HCT116 (cell line): ENCODE measurements around the gene RPL12. TPM values are rescaled to one million over a fixed set of nuclear protein-coding genes. Genes with fewer than 3 reads are reported as not detected.

Source experiments
- ATAC-seq: fragments of 200-7000 bp; cut with Tn5 transposase; 2 replicates; pipeline ENCODE4 v1.9.1; 2020; ENCODE audit warnings: mild to moderate bottlenecking, moderate library complexity
- BruUV-seq: library from RNA; stranded (reverse); fragments of 400-500 nt; replicated peaks from 2 replicates; lab custom pipeline; 2021; lab: Mats Ljungman, UMichigan
- CTCF ChIA-PET: fragments of 300-600 bp; sonication (Branson Sonifier 250); formaldehyde crosslinking; loops from one replicate; lab custom pipeline; 2021; ENCODE audit warnings: antibody characterized with exemption; lab: Charles Lee
- POLR2A ChIA-PET: fragments of 300-600, 350-600 bp; sonication (Branson Sonifier 250); formaldehyde crosslinking; loops from one replicate; lab custom pipeline; 2021; ENCODE audit warnings: antibody characterized with exemption; lab: Charles Lee
- RAD21 ChIA-PET, 2 experiments: fragments of 300-600 bp; sonication (Branson Sonifier 250); formaldehyde crosslinking; loops; one replicate each; lab custom pipeline; 2023; ENCODE audit warnings: low total read pairs in 2 of 2; ENCODE audit not compliant: uncharacterized antibody in 2 of 2, unreplicated experiment in 2 of 2, low non-redundant PET in 1 of 2; lab: Charles Lee
- DNase-seq: peaks from one replicate; pipeline ENCODE4 v3.0.0-alpha.2; 2010; ENCODE audit warnings: low read depth, low spot score
- H2AFZ ChIP-seq: fragments of 200-600 bp; shearing (Covaris generic), sonication (generic); 2 replicates; pipeline ENCODE4 v1.6.1; 2017; ENCODE audit warnings: low read depth, mixed run types, mixed read lengths, antibody characterized with exemption, low read length; ENCODE audit not compliant: poor library complexity, severe bottlenecking
- H3K27ac ChIP-seq: 2 replicates; pipeline ENCODE4 v1.5.1; 2012; ENCODE audit warnings: low read depth, low read length
- H3K27me3 ChIP-seq: fragments of 200-600 bp; sonication (generic); 2 replicates; pipeline ENCODE4 v1.6.1; 2016; ENCODE audit warnings: mixed run types, low read length, mixed read lengths; ENCODE audit not compliant: insufficient read depth
- H3K36me3 ChIP-seq, 2 experiments: fragments of 200-500 bp in 1 of 2; fragments of 200-600 bp in 1 of 2; sonication (Bioruptor generic) in 1 of 2; sonication (generic) in 1 of 2; 2 replicates each; pipeline versions ENCODE4 v1.5.1 to v1.6.1; 2014 to 2016; ENCODE audit warnings: low read length in 2 of 2, inconsistent platforms in 1 of 2, mixed read lengths in 1 of 2, mixed run types in 1 of 2; ENCODE audit not compliant: insufficient read depth in 2 of 2, control insufficient read depth in 1 of 2
- H3K4me1 ChIP-seq, 2 experiments: fragments of 200-600 bp in 1 of 2; sonication (generic) in 1 of 2; 2 replicates each; pipeline versions ENCODE4 v1.5.1 to v1.6.1; 2012 to 2017; ENCODE audit warnings: low read length in 2 of 2, inconsistent platforms in 1 of 2, mild to moderate bottlenecking in 1 of 2, mixed read lengths in 1 of 2, mixed run types in 1 of 2, moderate library complexity in 1 of 2; ENCODE audit not compliant: insufficient read depth in 2 of 2, control insufficient read depth in 1 of 2
- H3K4me2 ChIP-seq: fragments of 200-600 bp; sonication (generic); 2 replicates; pipeline ENCODE4 v1.6.1; 2017; ENCODE audit warnings: mixed run types, low read length, mixed read lengths
- H3K4me3 ChIP-seq, 2 experiments: fragments of 200-600 bp in 1 of 2; sonication (generic) in 1 of 2; replicated peaks in 1 of 2; 2 replicates each; pipeline ENCODE4 v1.5.1; 2011 to 2016; ENCODE audit warnings: low read length in 2 of 2, control low read depth in 1 of 2, low read depth in 1 of 2, mild to moderate bottlenecking in 1 of 2, mixed read lengths in 1 of 2, mixed run types in 1 of 2
- H3K79me2 ChIP-seq: fragments of 200-600 bp; sonication (generic); 2 replicates; pipeline ENCODE4 v1.6.1; 2017; ENCODE audit warnings: mild to moderate bottlenecking, mixed run types, low read length, moderate library complexity, mixed read lengths; ENCODE audit not compliant: insufficient read depth
- H3K9ac ChIP-seq: fragments of 200-600 bp; sonication (generic); 2 replicates; pipeline ENCODE4 v1.6.1; 2016; ENCODE audit warnings: low read length, mixed read lengths
- H3K9me2 ChIP-seq: fragments of 200-600 bp; sonication (generic), shearing (Covaris generic); 2 replicates; pipeline ENCODE4 v1.6.1; 2017; ENCODE audit warnings: mixed run types, mild to moderate bottlenecking, moderate library complexity; ENCODE audit not compliant: insufficient read depth
- H3K9me3 ChIP-seq, 2 experiments: fragments of 200-500 bp in 1 of 2; fragments of 200-600 bp in 1 of 2; sonication (Bioruptor generic) in 1 of 2; sonication (generic) in 1 of 2; 2 replicates each; pipeline ENCODE4 v1.6.1; 2014 to 2017; ENCODE audit warnings: low read length in 2 of 2, mixed read lengths in 2 of 2, inconsistent platforms in 1 of 2, low read depth in 1 of 2, mild to moderate bottlenecking in 1 of 2, mixed run types in 1 of 2, moderate library complexity in 1 of 2; ENCODE audit not compliant: control insufficient read depth in 1 of 2, insufficient read depth in 1 of 2
- H4K20me1 ChIP-seq: fragments of 200-600 bp; sonication (generic), shearing (Covaris generic); 2 replicates; pipeline ENCODE4 v1.6.1; 2017; ENCODE audit warnings: mixed run types, mild to moderate bottlenecking, moderate library complexity; ENCODE audit not compliant: insufficient read depth
- CBX3 ChIP-seq: IDR thresholded peaks from 2 replicates; pipeline ENCODE4 v1.6.1; 2012; ENCODE audit warnings: low read depth
- EZH2 ChIP-seq: fragments of 200-600 bp; sonication (generic); IDR thresholded peaks from 2 replicates; pipeline ENCODE4 v1.6.1; 2017; ENCODE audit warnings: antibody characterized with exemption, mixed run types
- POLR2AphosphoS5 ChIP-seq: IDR thresholded peaks from 2 replicates; pipeline ENCODE4 v1.6.1; 2011; ENCODE audit warnings: mild to moderate bottlenecking, low read depth, low read length, moderate library complexity
- RAD21 ChIP-seq: IDR thresholded peaks from 2 replicates; pipeline ENCODE4 v1.6.1; 2012; ENCODE audit warnings: low read depth, mild to moderate bottlenecking
- SIN3A ChIP-seq: IDR thresholded peaks from 2 replicates; pipeline ENCODE4 v1.6.1; 2012; ENCODE audit warnings: low read depth
- ZFX ChIP-seq: fragments of 450-650 bp; IDR thresholded peaks from 2 replicates; pipeline ENCODE4 v1.6.1; 2017
- intact Hi-C: fragments of 100-400 bp; cut with micrococcal nuclease; formaldehyde crosslinking; loops from 2 replicates; pipeline ENCODE4 v1.10.0; 2022
- total RNA-seq: library from RNA; stranded (reverse); gene quantifications from one replicate; pipeline ENCODE4 v1.2.1, GENCODE V29; 2021; ENCODE audit not compliant: unreplicated experiment

Gene RPL12
- total RNA-seq, 1 experiment from 2014 or later = 2,679 TPM

DNA sequence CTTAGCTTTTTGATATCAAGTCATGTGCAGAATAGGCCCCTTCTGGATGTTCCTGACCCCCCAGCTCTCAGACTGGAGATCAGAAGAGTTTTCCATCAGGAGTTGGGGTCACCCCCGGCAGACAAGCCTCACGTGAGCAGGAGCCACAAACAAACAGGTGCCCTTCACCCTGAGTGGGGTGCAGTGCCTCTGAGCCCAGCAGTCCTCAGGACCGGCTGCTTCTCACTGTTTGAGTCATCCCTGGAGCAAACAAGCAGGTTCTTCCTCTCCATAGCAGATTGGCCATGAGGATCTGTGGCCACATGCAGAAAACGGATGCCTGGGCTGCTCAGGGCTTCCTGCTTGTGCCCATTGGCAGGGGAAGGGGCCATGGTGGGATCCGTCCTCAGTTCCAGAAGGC lies 47.1 kb upstream of the RPL12 start:
- no peak for ATAC-seq
- no TSS peak for BruUV-seq
- CTCF ChIA-PET = no interaction called here
- DNase-seq = no peak
- Histone ChIP-seq H2AFZ (no peak overlapping the region), H3K4me2 (no peak overlapping the region), H3K36me3 (peaks cover 0 to 9% of the 10 kb centered on the region in 2 experiments; a peak in 3 of 4 replicates), H3K9ac (no peak overlapping the region), H3K4me3 (no peak overlapping the region), H3K4me1 (no peaks in the 10 kb centered on the region; a peak in 1 of 4 replicates), H3K9me2 (no peaks in the 10 kb centered on the region), H3K27me3 (no peaks in the 10 kb centered on the region), H3K79me2 (no peaks in the 10 kb centered on the region), H3K9me3 (no peaks in the 10 kb centered on the region), H4K20me1 (no peaks in the 10 kb centered on the region), H3K27ac (no peak overlapping the region)
- POLR2A ChIA-PET = no interaction called here
- intact Hi-C loops = no loop called here
- TF ChIP-seq CBX3 (no peak), EZH2 (no peak), ZFX (no peak), POLR2AphosphoS5 (0 out of 2 replicates have a peak, but pooled peaks have one; percentile 16)
- RAD21 ChIA-PET = no interaction called here

DNA sequence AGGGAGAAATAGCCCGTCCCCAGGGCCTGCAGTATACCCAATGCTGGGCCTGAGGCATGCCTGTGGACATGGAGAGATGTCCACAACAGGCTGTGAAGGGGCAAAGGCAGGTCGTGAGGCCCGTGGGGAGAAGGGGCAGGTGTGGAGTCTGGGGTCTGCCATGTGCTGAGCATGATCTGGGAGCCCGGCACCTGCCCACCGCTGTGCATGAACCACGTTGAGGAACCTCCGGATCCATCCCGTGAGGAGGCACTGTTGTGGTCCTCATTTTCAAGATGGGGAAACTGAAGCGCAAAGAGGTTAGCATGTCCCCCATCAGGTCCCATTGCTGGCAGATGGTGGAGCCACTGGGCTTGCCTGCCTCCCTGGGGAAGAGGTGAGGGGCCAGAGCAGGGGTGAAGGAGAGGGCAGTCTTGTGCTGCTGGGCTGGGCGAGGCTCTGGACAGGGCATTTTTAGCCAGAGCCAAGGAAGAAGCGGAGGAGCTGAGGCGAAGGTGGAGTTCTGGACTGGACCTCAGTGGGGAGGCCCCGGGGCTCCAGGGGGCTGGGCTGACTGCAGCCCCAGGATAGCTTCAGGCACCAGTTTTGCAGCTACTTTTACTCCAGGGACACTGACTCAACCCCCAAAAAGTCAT lies 46.6 kb upstream of the RPL12 start:
- POLR2A ChIA-PET = no interaction called here
- Histone ChIP-seq H4K20me1 (no peaks in the 10 kb centered on the region), H3K9me2 (no peaks in the 10 kb centered on the region), H3K27me3 (no peaks in the 10 kb centered on the region), H3K4me1 (no peaks in the 10 kb centered on the region; a peak in 1 of 4 replicates)
- ATAC-seq = no peak
- TF ChIP-seq SIN3A = no peak
- no peak for TF ChIP-seq RAD21
- 0 out of 2 replicates have a peak, but pooled peaks have one; percentile 2 for TF ChIP-seq POLR2AphosphoS5
- TF ChIP-seq, all 23 proteins: peak for 1
- Histone ChIP-seq H2AFZ (no peak overlapping the region), H3K9ac (no peak overlapping the region), H3K79me2 (no peaks in the 10 kb centered on the region), H3K9me3 (no peaks in the 10 kb centered on the region), H3K4me3 (no peak overlapping the region), H3K4me2 (no peak overlapping the region), H3K36me3 (peaks cover 0 to 9% of the 10 kb centered on the region in 2 experiments; a peak in 3 of 4 replicates), H3K27ac (no peak overlapping the region)
- ChIA-PET CTCF (no interaction called here), RAD21 (no interaction called here)
- no peak for DNase-seq
- intact Hi-C loops = no loop called here
- no TSS peak for BruUV-seq
